NT2/D1 (cell line): Measurements from ENCODE around the gene SP9.

Experiments
- DNase-seq: peaks from one replicate; pipeline ENCODE4 v3.0.0-alpha.2; 2011; ENCODE audit warnings: low read depth, low spot score
- H3K27me3 ChIP-seq: 2 replicates; pipeline ENCODE4 v1.6.0; 2011; ENCODE audit warnings: mild to moderate bottlenecking; ENCODE audit not compliant: insufficient read length, insufficient read depth
- H3K36me3 ChIP-seq: 2 replicates; pipeline ENCODE4 v1.6.1; 2011; ENCODE audit warnings: mild to moderate bottlenecking, low read length, mixed read lengths; ENCODE audit not compliant: insufficient read depth, insufficient read length
- H3K4me1 ChIP-seq: 2 replicates; pipeline ENCODE4 v1.5.1; 2011; ENCODE audit not compliant: insufficient read depth, insufficient read length
- H3K4me3 ChIP-seq: 2 replicates; pipeline ENCODE4 v1.5.1; 2011; ENCODE audit warnings: low read depth; ENCODE audit not compliant: insufficient read length
- H3K9ac ChIP-seq: 2 replicates; pipeline ENCODE4 v1.6.0; 2011; ENCODE audit warnings: low read depth; ENCODE audit not compliant: insufficient read length
- H3K9me3 ChIP-seq: 2 replicates; pipeline ENCODE4 v1.5.1; 2011; ENCODE audit warnings: mild to moderate bottlenecking, low read length; ENCODE audit not compliant: insufficient read depth
- SUZ12 ChIP-seq: IDR thresholded peaks from 2 replicates; pipeline ENCODE4 v1.6.1; 2011; ENCODE audit not compliant: insufficient read length, insufficient read depth; ENCODE audit errors: extremely low read depth
- YY1 ChIP-seq: IDR thresholded peaks from 2 replicates; pipeline ENCODE4 v1.6.1; 2011; ENCODE audit not compliant: insufficient read length, insufficient read depth
- ZNF274 ChIP-seq: IDR thresholded peaks from 2 replicates; pipeline ENCODE4 v1.6.1; 2011; ENCODE audit warnings: mild to moderate bottlenecking, low read depth, low read length

Gene SP9

DNA sequence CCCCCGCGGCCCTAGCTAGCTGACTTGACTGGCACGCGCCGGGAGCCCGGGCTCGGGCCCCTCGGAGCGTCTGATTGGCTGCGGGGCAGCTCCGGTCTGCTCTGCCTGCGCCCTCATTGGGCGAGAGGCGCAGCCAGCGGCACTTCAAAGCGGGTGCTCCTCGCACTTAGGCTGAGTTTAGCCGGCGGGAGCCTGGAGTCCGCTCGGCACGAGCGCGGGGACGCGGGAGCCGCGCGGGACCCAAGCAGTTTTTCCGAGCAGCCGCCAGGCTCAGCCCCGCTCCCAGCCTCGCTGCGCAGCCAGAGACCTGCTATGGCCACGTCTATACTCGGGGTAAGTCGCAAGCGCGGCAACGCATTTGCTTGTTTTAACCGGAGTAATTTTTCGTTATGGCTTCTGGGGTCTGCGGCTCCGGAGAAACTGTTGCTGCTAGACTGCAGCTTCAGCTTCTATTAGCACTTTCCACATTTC, at the start of gene SP9:
SP9 (plus strand) TSS at position 174 of the 471 bp plus-strand sequence; CDS start at position 313, 139 bp downstream.
- Histone ChIP-seq H3K9ac (no peak within 1 kb of the TSS), H3K4me1 (peaks cover 18% of the 10 kb centered on the region), H3K27me3 (peaks cover 98% of the 10 kb centered on the region), H3K36me3 (no peaks in the 10 kb centered on the region), H3K9me3 (no peaks in the 10 kb centered on the region), H3K4me3 (peak within 1 kb of the TSS; percentile 36)
- DNase-seq = peak; percentile 81
- TF ChIP-seq ZNF274 (no peak), YY1 (no peak), SUZ12 (peak; percentile 18)

DNA sequence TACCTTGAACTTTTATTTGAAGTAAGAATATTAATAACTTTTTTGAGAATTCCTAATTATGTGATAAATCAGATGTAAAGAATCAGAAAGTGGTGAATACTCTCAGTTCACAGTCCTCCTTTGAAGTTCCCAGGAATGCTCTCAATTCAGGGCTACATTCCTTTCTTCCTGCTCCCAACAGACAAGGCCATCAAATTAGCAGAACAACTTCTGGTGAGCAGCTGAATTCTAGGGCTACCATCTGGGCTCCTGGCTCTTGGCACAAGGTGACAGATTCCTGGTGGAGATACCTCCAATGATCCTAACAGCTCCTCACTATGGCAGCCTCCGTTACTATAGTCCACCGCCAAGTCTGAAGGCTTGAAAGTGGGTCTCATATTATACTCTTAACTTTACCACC, 48.6 kb upstream of the SP9 start:
- DNase-seq = peak; percentile 11
- TF ChIP-seq SUZ12 (no peak), ZNF274 (no peak), YY1 (no peak)
- H3K4me3 ChIP-seq = no peak overlapping the region

DNA sequence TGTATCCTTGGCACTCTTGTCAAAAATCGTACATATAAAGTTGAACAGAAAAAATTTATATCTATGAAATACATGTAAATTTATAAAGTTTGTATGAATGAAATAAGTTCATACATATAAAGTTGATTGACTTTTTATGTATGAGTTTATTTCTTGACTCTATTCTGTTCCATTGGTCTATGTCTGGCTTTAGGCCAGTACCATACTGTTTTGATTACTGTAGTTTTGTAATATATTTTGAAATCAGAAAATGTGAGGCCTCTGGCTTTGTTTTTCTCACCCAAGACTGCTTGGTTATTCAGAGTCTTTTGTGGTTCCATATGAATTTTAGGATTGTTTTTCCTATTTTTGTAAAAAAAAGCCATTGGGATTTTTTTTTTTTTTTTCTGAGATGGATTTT, 41.8 kb upstream of the SP9 start:
- DNase-seq = no peak
- TF ChIP-seq YY1 (no peak), SUZ12 (no peak), ZNF274 (no peak)
- Histone ChIP-seq H3K4me1 (no peaks in the 10 kb centered on the region), H3K27me3 (no peaks in the 10 kb centered on the region), H3K9ac (no peak overlapping the region), H3K4me3 (no peak overlapping the region), H3K36me3 (no peaks in the 10 kb centered on the region), H3K9me3 (no peaks in the 10 kb centered on the region)

More for the DNA sequence above, 48.6 kb upstream of the SP9 start:
- Histone ChIP-seq H3K4me1 (no peaks in the 10 kb centered on the region), H3K9me3 (no peaks in the 10 kb centered on the region), H3K36me3 (no peaks in the 10 kb centered on the region), H3K27me3 (no peaks in the 10 kb centered on the region), H3K9ac (no peak overlapping the region)

DNA sequence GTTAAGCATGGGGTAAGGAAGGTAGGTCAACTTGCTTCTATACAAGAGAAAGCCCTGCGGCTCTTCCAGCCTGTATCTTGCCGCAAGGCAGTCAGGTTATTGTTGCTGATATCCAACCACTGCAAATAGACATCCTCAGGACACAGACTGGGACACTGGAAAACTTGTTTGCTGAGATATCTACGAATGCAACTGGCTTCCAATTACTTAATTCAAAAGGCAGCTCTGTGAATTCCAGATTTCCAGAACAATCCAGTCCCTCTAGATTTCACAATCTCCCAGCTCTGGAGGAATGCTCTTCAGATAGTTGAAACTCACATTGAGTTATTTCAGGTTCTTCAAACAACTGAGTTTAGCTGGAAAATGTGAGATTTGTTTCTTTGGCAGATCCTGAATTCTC, 34.6 kb upstream of the SP9 start:
- Histone ChIP-seq H3K36me3 (no peaks in the 10 kb centered on the region), H3K27me3 (no peaks in the 10 kb centered on the region), H3K4me3 (no peak overlapping the region), H3K9me3 (no peaks in the 10 kb centered on the region), H3K4me1 (no peaks in the 10 kb centered on the region), H3K9ac (no peak overlapping the region)
- TF ChIP-seq SUZ12 = no peak
- no peak for TF ChIP-seq YY1
- TF ChIP-seq ZNF274 = no peak
- DNase-seq = no peak

DNA sequence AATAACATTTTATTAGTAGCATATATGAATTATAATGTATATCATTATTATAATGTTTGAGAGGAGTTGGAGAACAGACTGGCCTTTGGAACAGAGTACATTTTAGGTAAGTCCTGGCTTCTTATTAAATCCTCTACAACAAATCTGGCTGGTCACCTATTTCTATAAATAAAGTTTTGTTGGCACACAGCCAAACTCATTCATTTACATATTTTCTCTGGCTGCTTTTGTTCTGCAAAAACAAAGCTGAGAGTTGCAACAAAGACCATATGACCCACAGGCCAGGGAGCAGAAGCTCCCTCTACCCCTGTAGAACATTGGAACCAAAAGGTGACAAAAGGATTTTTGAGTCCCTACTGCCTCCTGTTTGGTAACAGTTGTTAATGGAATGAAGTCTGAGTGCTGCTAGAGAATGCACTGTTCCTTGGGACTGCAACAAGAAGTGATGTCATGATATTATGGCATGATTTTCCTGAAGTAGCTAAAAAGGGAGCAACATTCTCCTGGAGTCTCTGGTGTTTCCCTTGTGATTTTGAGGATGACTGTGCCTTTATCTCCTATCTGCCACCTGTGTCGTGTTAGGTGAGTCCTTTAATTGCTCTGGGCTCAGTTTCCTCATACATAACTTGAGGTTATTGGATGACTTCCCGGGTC, 22.0 kb upstream of the SP9 start:
- Histone ChIP-seq H3K9ac (no peak overlapping the region), H3K4me3 (no peak overlapping the region), H3K36me3 (no peaks in the 10 kb centered on the region), H3K9me3 (no peaks in the 10 kb centered on the region), H3K27me3 (no peaks in the 10 kb centered on the region), H3K4me1 (no peaks in the 10 kb centered on the region)
- TF ChIP-seq SUZ12 (no peak), YY1 (no peak), ZNF274 (no peak)
- no peak for DNase-seq

DNA sequence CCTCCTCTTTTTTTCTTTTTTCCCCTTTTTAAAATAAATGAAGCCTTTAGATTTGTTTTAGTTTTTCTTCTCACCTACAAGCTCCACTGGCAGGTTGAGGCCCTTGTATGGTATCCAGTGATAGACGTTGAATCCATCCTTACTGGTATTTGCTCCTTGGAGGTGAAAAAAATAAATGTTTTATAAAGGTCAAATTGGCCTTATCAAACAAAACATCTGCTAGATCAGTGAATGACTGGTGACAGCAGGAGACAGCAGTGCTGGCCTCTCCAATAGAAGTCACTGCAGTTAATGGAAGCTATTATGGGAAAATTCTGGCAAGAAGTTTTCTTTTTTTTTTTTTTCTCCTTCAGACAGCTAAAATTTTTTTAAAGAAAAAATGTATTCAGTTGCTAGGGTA, 12.6 kb upstream of the SP9 start:
- H3K36me3 ChIP-seq = no peaks in the 10 kb centered on the region
- H3K9ac ChIP-seq = no peak overlapping the region
- DNase-seq = no peak
- H3K4me3 ChIP-seq = no peak overlapping the region
- no peak for TF ChIP-seq SUZ12
- no peak for TF ChIP-seq YY1
- TF ChIP-seq ZNF274 = no peak
- H3K4me1 ChIP-seq = peaks cover 5% of the 10 kb centered on the region
- H3K27me3 ChIP-seq = peaks cover 39% of the 10 kb centered on the region
- no peaks in the 10 kb centered on the region for H3K9me3 ChIP-seq

DNA sequence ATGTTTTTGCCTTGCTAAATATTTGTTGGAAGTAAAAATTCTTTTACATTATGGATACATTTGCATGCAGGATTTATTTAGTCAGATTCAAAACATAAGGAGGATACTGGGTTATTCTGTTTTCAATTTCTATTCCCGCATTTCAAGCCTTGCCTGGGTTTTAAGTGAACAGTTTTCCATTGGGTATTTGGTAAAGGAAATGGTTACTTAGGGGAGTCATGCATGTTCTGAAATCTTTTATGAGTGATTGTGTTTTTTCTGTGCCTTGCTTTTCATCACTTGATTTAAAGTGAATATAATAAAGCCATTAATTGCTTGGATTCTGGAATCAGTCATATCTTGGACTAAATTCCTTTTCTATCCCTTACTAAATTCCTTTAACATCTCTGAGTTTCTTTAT, 12.0 kb upstream of the SP9 start:
- TF ChIP-seq ZNF274 (no peak), SUZ12 (no peak), YY1 (no peak)
- no peak for DNase-seq

DNA sequence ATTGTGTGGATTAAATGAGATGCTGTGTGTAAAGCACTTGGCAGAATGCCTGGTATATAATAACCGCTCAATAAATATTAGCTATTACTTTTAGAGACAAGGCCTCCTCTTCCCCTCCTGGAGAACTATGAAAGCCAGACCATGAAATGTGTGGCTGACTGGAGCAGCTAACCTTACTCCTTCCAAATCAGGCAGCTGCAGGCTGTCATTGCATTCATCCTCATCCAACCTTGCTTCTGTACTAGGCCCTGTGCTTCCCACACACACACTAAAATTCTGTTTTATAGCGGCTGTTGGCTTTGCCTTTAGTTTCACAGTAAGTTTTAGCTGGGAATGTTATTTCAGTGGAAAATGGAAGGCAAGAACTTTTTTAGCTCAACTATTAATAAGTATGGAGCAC, 10.2 kb upstream of the SP9 start:
- Histone ChIP-seq H3K9me3 (no peaks in the 10 kb centered on the region), H3K4me1 (peaks cover 11% of the 10 kb centered on the region), H3K9ac (no peak overlapping the region), H3K27me3 (peaks cover 62% of the 10 kb centered on the region), H3K4me3 (no peak overlapping the region), H3K36me3 (no peaks in the 10 kb centered on the region)
- TF ChIP-seq SUZ12 = no peak
- no peak for DNase-seq

More for the DNA sequence above, 12.0 kb upstream of the SP9 start:
- no peak overlapping the region for H3K4me3 ChIP-seq
- no peak overlapping the region for H3K9ac ChIP-seq
- no peaks in the 10 kb centered on the region for H3K36me3 ChIP-seq
- H3K4me1 ChIP-seq = peaks cover 9% of the 10 kb centered on the region
- H3K9me3 ChIP-seq = no peaks in the 10 kb centered on the region
- H3K27me3 ChIP-seq = peaks cover 45% of the 10 kb centered on the region
